Ovary (tissue), 9 donors: ENCODE data around the gene SMOC2. TPM values are rescaled to one million over a fixed set of nuclear protein-coding genes. Genes with fewer than 3 reads are reported as not detected.

ENCODE experiments used
- DNase-seq, 5 donors: peaks; one replicate each; pipeline ENCODE4 v3.0.0-alpha.2; 2019 to 2020
- H3K27ac ChIP-seq, 2 donors: fragments of 200-600 bp; one replicate each; pipeline versions ENCODE4 v1.5.1 to v1.8.0; 2019 to 2022
- H3K27me3 ChIP-seq: fragments of 200-600 bp; one replicate; pipeline ENCODE4 v1.8.0; 2022
- H3K36me3 ChIP-seq: fragments of 200-600 bp; sonication (generic); one replicate; pipeline ENCODE4 v1.5.1; 2019
- H3K4me1 ChIP-seq: one replicate; pipeline ENCODE4 v1.8.1; 2013; ENCODE audit warnings: mild to moderate bottlenecking, moderate library complexity; ENCODE audit not compliant: insufficient read depth
- H3K4me3 ChIP-seq: fragments of 200-600 bp; sonication (generic); one replicate; pipeline ENCODE4 v1.5.1; 2017
- H3K9me3 ChIP-seq, 2 donors: fragments of 200-600 bp in 1 of 2; sonication (generic) in 1 of 2; one replicate each; pipeline versions ENCODE4 v1.5.1 to v1.8.1; 2013 to 2019; ENCODE audit warnings: mild to moderate bottlenecking in 1 of 2, moderate library complexity in 1 of 2
- CTCF ChIP-seq, 3 donors: fragments of 450-650 bp in 2 of 3; fragments of 200-600 bp in 1 of 3; IDR thresholded peaks; one replicate each; pipeline versions ENCODE4 v1.5.1 to v1.8.0; 2016 to 2022; ENCODE audit warnings: antibody characterized with exemption in 3 of 3, mild to moderate bottlenecking in 1 of 3
- EP300 ChIP-seq: sonication (generic); formaldehyde crosslinking; IDR thresholded peaks from one replicate; pipeline ENCODE4 v1.6.1; 2017; ENCODE audit warnings: antibody characterized with exemption
- POLR2A ChIP-seq: fragments of 450-650 bp; IDR thresholded peaks from one replicate; pipeline ENCODE4 v1.6.1; 2017; ENCODE audit warnings: antibody characterized with exemption, mild to moderate bottlenecking, moderate library complexity
- whole genome bisulfite sequencing, 3 donors: extraction: QIAGEN DNeasy Blood & Tissue Kit in 1 of 3; methylation state at CpG; one replicate each; pipeline versions ENCODE4 v1.1.5 to v1.1.7; 2013 to 2017; 5-methylcytosine and 5-hydroxymethylcytosine counted together
- intact Hi-C, 4 donors: fragments of 100-400 bp; cut with DNase I; formaldehyde crosslinking; loops; one replicate each; pipeline versions ENCODE4 v1.11.0 to v1.15.1; 2022 to 2023
- polyA plus RNA-seq, 2 donors: library from polyadenylated mRNA; stranded (reverse); fragments of 200-250 nt in 1 of 2; fragments of 350-450 nt in 1 of 2; fragmentation: Illumina TruSeq in 1 of 2; extraction: RNeasy Lipid Tissue Mini Kit (QIAGEN cat#74804) in 1 of 2; gene quantifications; one replicate each; pipeline ENCODE4 v1.2.3, GENCODE V29; 2013 to 2014
- total RNA-seq, 7 donors: library from RNA; depleted of rRNA in 2 of 7; stranded (reverse); fragments of >200 nt in 2 of 7; fragmentation: NEBNext Ultra II Directional in 3 of 7; extraction: Animal tissue kit (Norgen Biotek cat#: 25700) in 3 of 7; gene quantifications; one replicate each; pipeline versions ENCODE4 v1.1.0 to v1.2.4, GENCODE V29; 2016 to 2023
- donor health status: DM: no; HTN: no; CAD: no; lungs with moderate emphysema.
- donor health status: DM: no; HTN: no; CAD: no.
- donor health status: Bipolar disorder and iron deficiency.
- donor health status: DM: yes; HTN: yes; CAD: no.
- donor health status: DM: no; HTN: no; CAD: no.
- donor health status: DM: yes; HTN: yes; CAD: no.

The SMOC2 gene
- total and polyA plus RNA-seq, 9 donors, result 84.4 to 272 (median 129) TPM

DNA sequence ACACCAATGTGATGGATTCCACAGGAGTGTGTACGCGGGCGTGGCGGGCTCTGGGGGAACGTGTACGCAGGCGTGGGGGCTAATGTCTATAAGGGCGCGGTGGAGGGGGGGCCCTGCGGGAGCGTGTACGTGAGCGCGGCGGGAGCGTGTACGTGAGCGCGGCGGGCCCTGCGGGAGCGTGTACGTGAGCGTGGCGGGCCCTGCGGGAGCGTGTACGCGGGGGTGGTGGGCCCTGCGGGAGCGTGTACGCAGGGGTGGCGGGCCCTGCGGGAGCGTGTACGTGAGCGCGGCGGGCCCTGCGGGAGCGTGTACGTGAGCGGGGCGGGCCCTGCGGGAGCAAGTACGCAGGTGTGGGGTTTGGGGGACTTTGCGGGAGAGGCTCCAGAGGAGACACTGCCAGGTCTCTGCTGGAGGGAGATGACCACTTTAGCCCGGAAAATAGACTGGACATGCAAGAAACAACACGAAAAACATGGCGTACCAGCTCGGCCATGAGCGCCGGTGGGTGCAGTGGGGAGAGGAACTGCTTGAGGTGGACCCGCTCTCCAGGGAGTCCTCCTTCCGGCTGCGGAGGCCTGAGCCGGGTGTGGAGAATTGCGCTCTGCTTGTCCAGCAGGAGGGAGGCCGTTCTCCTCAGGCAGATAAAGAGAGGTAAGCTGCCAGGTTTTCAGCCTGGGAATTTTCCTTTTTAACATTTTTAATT, 27.8 kb upstream of the SMOC2 start:
- intact Hi-C loops, result no loop called here
- H3K27ac ChIP-seq, result no peak overlapping the region
- no peak for DNase-seq
- H3K4me1 ChIP-seq, result peaks cover 14% of the 10 kb centered on the region
- no peaks in the 10 kb centered on the region for H3K9me3 ChIP-seq
- 89 to 92% (median 90%) methylated on average over 59 of the region's 59 CpGs for WGBS, 3 donors
- no peaks in the 10 kb centered on the region for H3K27me3 ChIP-seq
- no peak for TF ChIP-seq POLR2A
- no peak for TF ChIP-seq EP300
- no peak for TF ChIP-seq CTCF (IDR thresholded peaks at IDR 0.05)
- no peaks in the 10 kb centered on the region for H3K36me3 ChIP-seq
- H3K4me3 ChIP-seq, result no peak overlapping the region

DNA sequence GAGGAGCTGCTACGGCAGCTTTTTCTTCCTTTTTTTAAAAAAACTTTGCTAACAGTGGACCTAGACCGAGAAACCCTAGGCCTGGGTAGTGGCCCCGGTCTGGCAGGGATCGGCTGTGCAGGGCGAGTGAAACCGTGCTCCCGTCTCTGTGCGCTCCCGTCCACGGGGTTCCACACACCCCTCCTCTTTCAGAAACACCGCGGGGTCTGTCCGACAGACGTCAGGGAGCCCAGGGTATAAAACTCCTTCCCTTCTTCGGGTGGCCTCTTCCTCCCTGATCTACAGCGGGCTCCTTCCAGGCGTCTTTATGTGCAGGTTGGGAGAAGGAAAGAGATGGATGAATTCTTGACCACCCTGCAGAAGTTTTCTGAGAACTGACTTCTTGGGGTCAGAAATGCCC, 27.1 kb upstream of the SMOC2 start:
- intact Hi-C loops, result no loop called here
- Histone ChIP-seq H3K36me3 (no peaks in the 10 kb centered on the region), H3K9me3 (no peaks in the 10 kb centered on the region), H3K27me3 (no peaks in the 10 kb centered on the region), H3K4me1 (peaks cover 19% of the 10 kb centered on the region), H3K4me3 (no peak overlapping the region), H3K27ac (peak overlapping the region in 1 of 2 donors; percentile 23)
- no peak for TF ChIP-seq CTCF (IDR thresholded peaks at IDR 0.05)
- TF ChIP-seq EP300, result no peak
- TF ChIP-seq POLR2A, result no peak
- WGBS, 3 donors, result 87 to 93% (median 93%) methylated on average over 17 of the region's 17 CpGs
- DNase-seq, result no peak

DNA sequence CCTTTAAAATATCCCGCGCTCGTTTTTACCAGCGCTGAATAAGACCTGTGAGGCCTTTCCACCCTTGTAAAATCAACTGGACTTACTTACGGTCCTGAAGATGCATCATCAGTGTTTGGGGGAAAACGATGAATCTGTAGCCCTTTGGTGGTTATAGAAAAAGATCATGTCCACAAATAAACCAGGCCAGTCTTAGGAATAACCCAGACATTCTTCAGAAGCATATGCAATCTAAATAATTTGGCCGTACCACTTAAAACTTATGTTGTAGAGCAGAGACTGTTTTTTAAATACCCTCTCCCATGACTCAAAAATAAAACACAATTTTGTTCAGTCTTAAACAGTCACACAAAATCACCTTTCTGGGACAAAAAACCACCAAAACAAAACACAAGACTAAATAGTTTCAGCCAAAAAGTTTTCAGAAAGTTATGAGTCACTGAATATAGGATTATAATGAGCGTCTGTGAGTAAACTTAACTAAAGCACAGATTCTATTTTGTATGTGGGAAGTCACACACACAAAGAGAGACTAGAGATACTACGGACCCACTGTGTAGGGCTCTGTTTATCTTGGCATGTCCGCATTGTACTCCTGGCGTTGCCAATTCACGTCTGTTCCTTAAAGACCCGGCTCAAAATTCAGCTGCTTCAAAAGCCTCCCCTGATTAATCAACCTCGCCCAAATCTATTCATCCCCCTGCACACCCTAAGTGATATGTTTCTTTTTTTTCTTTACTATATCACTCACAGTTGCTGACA, 26.5 kb upstream of the SMOC2 start:
- 33 to 39% (median 34%) methylated on average over 14 of the region's 14 CpGs for WGBS, 3 donors
- TF ChIP-seq POLR2A (no peak), CTCF (IDR thresholded peaks at IDR 0.05) (no peak), EP300 (no peak)
- H3K4me1 ChIP-seq, result peaks cover 19% of the 10 kb centered on the region

GRCh38 chr6:168415098-168415992, 25.6 kb upstream of the SMOC2 start:
- Histone ChIP-seq H3K27me3 (no peaks in the 10 kb centered on the region), H3K9me3 (no peaks in the 10 kb centered on the region), H3K36me3 (no peaks in the 10 kb centered on the region), H3K27ac (peak overlapping the region; percentile 14 to 23), H3K4me1 (peaks cover 19% of the 10 kb centered on the region), H3K4me3 (no peak overlapping the region)
- TF ChIP-seq CTCF (IDR thresholded peaks at IDR 0.05) (peak in 1 of 3 donors; percentile 14), EP300 (no peak)
- intact Hi-C loops, result no loop called here
- DNase-seq, result no peak
- WGBS, 3 donors, result 58 to 66% (median 61%) methylated on average over 26 of the region's 26 CpGs

More for the DNA sequence above, 26.5 kb upstream of the SMOC2 start:
- H3K4me3 ChIP-seq, result no peak overlapping the region
- H3K27me3 ChIP-seq, result no peaks in the 10 kb centered on the region
- intact Hi-C loops, result no loop called here
- DNase-seq, result peak in 1 of 5 donors; percentile 68
- H3K9me3 ChIP-seq, result no peaks in the 10 kb centered on the region
- H3K27ac ChIP-seq, result peak overlapping the region; percentile 14 to 23
- H3K36me3 ChIP-seq, result no peaks in the 10 kb centered on the region
